GM19035 (cell line): ENCODE measurements around the gene MRPL39.

Experiments used
- ATAC-seq: cut with Tn5 transposase; IDR thresholded peaks from one replicate; pipeline ENCODE4 v1.9.1; 2021; ENCODE audit not compliant: unreplicated experiment

MRPL39 gene

DNA sequence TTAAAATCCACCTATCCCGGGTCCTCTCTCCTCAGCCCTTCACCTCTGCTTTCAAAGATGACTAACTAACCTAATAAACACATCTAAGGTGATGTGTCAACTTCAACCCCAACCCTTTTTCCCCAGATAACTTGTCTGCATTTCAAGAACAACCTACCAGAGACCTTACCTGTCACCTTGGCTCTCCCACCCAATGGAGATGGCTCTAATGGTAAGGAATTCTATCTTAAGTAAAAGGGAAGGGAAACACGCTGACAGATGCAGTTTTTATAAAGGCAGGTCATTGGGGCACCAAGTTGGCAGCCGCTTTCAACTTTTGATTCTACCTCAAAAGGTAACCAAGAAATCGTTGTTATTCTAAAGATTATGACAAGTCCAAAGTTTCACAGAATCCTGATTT, 37.6 kb downstream of the MRPL39 start:
- no peak for ATAC-seq

DNA sequence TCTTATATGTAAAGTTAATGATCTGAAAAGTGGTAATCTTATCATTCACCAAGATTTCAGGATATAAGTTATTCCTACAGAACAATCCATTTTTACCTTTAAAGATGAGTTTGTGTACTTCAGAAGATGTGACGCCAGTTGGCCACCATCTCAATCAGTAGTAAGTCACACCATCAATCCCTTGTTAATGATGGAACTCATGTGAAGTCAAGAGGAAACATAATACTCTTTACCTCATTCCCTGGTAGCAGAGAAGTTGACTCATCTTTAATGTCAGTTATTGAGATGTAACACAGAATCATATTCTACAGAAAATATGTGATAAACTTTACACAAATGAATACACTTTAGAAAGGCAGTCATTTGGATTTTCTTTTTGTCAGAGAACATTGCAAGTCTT, 38.2 kb downstream of the MRPL39 start:
- ATAC-seq = no peak

DNA sequence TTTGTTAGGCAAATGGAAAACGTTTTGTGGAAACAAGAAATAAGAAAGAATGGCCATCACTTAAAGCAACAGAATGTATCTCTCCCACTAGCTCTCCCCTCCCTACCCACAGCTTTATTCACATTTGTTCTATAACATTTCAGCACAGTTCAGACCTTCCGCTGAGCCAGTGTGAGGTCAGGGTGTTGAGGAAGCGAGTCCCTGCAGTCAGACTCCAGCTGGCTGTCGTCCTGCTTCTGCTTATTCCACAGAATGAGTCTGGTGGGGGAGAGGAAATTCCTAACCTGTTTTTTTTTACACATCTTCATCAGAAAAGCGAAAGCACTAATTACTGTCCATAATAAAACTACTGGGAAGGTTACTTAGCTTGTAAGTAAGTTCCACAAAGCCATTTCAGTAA, 39.0 kb downstream of the MRPL39 start:
- no peak for ATAC-seq

DNA sequence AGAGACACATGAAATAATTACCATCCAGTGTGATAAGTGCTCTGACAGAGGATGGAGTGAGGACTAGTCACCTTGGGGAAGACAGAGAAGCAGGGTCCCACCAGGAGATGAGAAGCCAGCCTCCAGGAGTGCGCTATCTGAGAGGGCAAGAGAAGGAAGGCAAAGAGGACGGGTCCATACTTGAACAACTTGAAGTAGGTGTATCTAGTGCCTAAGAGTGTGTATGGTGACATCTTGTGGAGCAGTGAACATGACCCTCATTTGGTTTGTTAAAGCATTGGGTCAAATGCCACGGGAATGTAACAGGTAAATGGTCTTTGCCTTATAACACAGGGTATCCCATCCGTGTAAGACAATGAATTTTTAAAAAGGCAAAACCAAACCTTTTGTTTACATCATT, 39.8 kb downstream of the MRPL39 start:
- ATAC-seq = no peak

DNA sequence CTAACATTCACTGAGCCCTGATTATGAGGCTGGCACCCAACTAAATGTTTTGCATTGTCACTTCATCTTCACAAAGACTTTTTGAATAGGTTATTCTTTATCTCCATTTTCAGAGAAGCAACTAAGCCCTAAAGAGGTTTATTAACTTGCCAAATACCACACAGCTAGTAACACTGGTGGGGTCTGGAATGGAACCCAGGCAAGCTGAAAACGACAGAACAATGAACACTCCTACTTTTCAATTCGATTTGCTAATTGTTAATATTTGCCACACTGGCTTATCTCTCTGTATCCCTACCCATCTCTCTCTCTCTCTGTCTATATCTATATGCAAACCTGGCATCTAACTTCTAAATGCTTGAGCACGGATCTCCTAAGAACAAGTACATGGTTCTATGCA, 40.6 kb downstream of the MRPL39 start:
- no peak for ATAC-seq

DNA sequence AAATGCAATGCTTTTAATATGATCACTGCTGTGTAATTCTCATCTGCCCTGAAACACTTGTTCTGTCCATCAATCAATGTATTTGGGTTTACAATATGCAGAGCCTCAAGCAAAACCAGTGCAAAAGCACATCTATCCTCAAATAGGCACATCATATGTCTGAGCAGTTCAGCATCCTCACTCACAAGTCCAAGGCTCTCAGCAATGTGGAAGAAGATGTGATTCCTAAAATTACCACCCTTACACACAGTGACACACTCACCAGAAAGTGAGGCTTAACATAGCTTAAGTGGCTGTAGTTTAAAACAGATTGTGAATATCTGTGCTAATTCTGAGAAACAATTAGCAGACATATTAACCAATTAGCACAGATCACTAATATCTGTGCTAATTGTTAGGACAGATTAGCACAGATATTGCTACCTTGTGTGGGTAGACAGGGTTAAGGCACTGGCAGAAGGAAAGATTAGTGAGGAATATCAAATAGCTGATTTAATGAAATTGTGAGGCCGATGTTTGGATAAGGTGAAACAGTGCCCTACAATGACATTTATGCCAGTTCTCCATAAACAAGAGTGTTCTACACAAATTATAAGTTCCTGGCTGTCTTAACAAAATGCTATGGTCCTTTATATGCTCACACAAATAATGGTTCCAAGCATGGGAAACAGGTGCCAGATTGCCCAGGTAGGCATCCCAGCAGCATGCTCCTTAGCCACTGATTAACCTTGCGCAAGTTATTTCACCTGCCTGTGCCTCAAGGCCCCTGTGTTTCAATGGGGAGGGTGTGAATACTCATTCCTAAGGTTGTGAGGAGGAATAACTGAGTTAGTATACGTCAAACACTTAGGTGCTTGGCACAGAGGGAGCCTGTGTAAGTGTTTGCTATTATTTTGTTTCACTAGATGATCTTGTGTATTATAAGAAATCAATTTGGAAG, 41.7 kb downstream of the MRPL39 start:
- ATAC-seq = no peak

DNA sequence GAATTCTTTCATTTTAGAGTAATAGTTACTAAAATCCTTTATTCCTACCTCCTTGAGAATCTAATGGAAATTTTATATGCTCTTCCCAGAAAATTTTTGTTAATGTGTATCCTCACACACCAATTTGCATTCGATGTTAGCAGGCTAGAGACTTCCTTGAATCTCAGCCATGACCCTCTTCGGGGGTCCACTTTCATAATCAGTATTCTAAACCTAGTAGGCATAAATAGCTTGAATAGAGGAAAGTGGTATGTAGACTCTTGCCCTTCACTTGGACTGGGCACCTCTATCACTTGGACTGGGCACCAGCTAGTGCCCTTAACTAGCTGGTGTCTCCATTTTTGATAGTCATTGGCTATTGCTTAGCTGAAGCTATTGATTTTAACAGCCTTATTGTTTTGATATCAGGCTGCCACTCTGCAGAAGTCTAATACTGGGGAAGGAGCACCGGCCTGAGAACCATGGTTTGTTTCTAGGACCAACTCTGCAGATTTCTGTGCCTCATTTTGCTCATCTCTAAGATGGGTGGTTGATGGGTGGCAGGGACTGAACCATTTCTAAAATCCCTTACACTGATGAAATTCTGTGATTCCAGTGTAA, 42.8 kb downstream of the MRPL39 start:
- ATAC-seq = no peak

DNA sequence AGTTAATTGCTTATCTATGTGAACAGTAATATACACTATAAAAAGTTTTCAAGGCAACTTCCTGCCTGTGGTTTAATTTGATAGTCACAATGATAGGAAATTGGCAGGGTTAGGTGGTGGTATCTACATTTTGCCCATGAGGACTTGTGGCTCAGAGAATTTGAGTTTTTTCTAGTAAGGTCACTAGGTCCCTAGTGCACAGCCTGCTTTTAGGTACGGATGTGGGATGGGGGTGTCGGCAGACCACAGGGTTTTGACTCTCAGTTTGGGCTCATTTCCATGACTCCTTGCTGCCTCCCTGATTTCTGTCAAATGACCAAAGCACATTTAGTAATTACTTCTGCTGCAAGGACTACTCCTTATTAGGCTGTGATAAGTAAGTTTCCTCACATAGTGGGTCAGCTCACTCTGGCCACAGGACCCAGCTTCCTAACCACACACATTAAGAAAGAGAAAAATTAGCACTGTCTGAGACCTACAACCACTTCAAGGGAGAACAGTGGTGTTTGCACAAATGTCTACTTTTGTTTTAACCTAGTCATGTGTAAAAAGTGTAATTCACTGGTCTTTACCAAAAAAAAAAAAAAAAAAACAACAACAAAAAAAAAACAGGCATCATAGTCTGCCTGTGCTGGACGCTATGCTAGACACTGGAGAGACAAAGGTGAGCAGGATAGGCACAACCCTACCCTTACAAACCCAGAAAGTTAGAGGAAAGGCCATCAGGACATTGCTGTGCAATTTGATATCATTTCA, 43.7 kb downstream of the MRPL39 start:
- ATAC-seq = peak; percentile 29

DNA sequence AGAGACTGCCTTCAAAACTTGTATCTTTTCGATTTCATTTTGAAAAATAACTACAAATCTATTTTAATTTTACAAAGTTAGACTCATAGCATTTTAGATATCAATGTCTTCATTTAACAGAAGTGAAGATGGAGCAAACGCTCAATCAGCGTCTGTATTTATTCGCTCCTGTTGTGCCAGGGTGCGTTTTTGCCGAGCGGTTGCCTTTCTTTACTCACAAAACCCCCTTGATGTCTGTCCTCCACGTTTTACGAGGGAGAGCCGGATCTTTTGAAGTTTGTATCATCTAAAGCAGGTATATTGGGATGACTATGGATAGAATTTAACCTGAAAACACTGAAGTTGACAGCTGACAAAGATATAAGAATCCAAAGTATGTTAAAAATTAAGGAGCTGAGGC, 44.6 kb downstream of the MRPL39 start:
- no peak for ATAC-seq

DNA sequence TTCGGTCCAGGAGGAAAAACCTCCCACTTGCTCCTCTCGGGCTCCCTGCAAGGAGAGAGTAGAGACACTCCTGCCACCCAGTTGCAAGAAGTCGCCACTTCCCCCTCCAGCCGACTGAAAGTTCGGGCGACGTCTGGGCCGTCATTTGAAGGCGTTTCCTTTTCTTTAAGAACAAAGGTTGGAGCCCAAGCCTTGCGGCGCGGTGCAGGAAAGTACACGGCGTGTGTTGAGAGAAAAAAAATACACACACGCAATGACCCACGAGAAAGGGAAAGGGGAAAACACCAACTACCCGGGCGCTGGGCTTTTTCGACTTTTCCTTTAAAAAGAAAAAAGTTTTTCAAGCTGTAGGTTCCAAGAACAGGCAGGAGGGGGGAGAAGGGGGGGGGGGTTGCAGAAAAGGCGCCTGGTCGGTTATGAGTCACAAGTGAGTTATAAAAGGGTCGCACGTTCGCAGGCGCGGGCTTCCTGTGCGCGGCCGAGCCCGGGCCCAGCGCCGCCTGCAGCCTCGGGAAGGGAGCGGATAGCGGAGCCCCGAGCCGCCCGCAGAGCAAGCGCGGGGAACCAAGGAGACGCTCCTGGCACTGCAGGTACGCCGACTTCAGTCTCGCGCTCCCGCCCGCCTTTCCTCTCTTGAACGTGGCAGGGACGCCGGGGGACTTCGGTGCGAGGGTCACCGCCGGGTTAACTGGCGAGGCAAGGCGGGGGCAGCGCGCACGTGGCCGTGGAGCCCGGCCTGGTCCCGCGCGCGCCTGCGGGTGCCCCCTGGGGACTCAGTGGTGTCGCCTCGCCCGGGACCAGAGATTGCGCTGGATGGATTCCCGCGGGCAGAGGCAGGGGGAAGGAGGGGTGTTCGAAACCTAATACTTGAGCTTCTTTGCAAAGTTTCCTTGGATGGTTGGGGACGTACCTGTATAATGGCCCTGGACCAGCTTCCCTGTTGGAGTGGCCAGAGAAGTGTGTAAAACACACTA, 45.3 kb downstream of the MRPL39 start:
- peak; percentile 44 for ATAC-seq

DNA sequence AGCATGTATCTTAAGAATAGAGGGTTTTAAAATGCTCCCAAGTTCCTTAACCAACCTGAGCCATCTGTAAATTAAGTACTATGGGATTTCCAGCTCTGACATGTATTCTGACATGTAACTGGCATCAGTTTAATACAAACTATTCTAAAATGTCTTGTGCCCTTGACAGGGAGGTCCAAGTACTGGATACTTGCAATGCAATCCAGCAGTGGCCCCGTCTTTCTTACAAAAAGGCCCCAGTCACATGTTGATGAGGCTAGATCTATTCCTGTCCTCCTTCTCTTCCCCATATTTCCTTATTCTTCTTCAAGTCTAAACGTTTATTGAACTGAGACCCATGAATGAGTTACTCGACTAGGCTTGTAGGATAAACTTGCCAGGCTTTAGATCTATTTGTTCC, 46.4 kb downstream of the MRPL39 start:
- no peak for ATAC-seq

DNA sequence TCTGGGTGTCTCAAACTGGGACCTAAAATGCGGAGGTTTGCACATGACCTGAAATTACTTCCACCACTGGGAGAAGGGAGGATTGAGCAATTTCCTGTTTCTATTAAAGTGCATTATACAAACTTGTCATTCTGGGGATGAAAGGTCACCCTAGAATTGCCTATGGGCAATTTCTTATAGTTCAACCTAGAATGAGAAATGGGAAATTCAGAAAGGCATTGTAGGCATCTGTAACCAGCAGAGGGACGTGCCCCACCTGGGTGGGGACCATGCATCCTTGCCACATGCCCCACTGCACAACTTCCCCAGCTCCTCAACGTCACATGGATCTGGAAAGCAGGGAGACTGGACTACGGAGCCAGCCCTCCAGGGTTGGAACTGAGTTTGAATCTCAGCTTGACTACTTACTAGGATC, 47.0 kb downstream of the MRPL39 start:
- no peak for ATAC-seq

DNA sequence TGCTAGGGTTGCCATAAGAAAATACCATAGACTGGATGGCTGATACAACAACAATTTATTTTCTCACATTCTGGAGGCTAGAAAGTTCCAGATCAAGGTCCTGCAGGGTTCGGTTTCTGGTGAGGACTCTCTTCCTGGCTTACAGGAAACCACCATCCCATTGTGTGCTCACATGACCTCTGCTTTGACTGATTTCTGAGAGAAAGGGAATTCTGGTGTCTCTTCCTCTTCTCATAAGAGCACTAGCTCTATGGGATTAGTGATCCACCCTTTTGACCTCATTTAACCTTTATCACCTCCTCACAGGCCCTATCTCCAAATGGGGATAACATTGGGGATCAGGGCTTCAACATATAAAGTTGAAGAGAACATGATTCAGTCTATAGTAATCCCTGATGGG, 47.5 kb downstream of the MRPL39 start:
- ATAC-seq = no peak

DNA sequence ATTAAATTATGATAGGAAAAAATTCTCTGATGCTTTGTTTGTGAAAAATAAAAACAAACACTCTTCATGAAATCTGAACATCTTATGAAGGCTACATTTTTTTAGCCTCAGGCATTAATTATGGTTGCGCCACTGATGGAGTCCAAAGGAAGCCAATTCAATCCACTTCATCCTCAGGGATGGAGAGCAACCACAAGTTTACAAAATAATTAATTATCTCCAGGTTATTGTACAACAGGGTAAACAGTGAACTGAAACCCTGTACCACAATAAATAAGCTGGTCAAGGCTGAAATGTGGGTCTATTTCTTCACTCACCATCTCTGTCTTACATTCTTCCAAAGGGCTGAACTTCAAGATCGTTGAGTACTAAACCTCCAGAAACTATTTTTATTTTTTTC, 49.2 kb downstream of the MRPL39 start:
- ATAC-seq = no peak

DNA sequence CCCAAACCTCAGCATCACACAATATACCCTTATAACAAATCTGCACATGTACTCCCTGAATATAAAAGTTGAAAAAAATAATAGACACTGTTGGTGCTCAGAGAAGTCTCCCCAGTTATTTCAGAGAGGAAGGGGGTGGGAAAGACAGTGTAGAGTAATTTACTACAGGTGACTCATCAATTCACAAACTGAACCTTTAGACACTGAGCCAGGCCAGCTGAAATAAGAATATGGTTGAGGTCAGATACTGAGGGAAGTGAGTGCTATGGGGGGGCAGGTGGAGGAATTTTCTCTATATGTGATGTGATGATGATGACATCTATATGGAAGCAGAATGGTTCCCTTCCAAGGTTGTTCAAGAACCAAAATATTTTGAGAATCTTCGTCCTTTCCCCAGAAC, 50.1 kb downstream of the MRPL39 start:
- ATAC-seq = no peak

DNA sequence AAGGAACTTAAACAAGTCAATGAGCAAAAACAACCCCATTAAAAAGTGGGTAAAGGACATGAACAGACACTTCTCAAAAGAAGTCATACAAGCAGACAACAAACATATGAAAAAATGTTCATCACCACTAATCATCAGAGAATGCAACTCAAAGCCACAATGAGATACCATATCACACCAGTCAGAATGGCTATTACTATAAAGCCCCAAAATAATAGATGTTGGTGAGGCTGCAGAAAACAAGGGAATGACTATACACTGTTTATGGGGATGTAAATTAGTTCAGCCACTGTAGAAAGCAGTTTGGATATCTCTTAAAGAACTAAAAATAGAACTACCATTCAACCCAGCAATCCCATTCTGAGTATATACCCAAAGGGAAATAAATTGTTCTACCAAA, 51.2 kb downstream of the MRPL39 start:
- no peak for ATAC-seq

DNA sequence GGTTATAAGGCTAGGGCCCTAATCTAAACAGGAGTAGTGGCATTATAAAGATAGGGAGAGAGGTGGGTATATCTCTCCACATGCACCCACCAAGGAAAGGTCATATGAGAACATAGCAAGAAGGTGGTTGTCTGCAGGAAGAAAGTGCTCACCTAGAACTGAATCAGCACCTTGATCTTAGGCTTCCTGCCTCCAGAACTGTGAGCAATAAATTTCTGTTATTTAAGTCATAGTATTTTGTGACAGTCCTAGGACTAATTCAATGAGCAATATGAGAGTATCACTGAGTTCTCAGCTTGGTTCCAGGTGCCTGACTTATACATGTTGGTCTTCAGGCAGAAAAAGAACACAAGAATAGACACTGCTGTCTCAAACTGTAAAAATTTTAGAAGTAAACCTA, 51.8 kb downstream of the MRPL39 start:
- no peak for ATAC-seq

DNA sequence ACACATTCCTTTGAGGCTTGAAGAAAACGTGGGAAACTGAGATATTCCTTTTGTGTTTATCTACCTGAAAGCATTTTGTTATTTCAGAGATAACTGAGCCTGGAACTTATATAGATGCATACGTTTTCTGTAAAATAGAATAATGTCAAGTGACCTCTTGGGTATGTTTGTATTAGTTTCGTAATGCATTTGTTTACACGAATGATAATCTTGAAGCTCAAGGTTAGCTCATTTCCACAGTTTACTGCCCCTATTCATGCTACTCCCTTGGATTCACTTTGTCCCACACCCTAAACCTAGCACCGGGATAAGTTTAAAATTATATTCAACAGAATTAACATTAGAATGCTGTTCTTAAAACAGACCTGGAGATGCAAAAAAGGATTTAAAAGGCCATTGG, 54.4 kb downstream of the MRPL39 start:
- ATAC-seq = no peak

DNA sequence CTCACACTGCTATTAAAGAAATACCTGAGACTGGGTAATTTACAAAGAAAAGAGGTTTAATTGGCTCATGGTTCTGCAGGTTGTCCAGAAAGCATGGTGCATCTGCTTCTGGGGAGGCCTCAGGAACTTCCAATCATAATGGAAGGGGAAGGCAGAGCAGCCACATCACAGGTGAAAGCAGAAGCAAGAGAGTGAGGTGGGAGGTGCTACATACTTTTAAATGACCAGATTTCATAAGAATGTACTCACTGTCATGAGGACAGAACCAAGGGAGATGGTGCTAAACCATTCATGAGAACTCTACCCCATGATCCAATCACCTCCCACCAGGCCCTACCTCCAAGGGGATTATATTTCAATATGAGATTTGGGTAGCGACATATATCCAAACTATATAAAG, 55.7 kb downstream of the MRPL39 start:
- ATAC-seq = no peak

DNA sequence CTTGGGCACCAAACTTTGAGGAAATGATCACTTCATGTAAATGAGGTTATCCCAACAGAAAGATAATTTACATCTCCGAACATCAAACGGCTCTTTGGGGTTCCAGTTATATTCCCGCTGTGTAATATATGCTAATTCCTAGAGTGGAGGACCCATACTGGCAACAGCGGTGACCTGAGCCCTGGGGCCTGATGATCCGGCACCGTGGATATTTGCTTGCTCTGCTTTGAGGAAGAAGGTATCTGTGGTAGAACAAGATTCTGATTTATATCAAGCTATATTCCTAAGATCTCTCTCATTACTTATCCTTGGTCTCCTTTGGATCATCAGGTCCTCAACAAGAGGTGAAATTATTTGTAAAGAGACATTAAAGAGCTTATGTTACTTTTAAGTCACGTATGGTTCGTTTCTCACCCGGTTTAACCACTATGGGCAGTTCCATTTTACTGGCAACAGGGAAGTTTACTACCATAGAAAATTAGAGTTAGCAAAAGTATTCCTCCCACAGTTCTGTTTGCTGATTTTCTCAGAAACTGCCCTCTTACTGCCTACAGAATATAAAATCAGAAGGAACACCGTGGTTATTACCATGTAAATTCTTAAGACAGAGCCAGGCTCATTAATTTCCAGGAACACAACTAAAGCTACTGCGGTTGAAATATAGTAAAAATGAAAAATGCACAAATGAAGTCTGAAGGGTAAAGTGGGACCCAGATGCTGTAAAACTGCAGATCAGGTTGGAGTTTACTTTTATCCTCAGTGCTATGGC, 56.7 kb downstream of the MRPL39 start:
- no peak for ATAC-seq
